H9 (cell line): Measurements from ENCODE around the gene ADAT2. TPM values are rescaled to one million over a fixed set of nuclear protein-coding genes. Genes with fewer than 3 reads are reported as not detected.

ENCODE experiments used
- DNase-seq: peaks from one replicate; pipeline ENCODE4 v3.0.0-alpha.2; 2017
- H2AFZ ChIP-seq: one replicate; pipeline ENCODE4 v1.6.1; 2013; ENCODE audit warnings: mild to moderate bottlenecking, low read length, control low read depth, moderate library complexity
- H2AK5ac ChIP-seq: 2 replicates; pipeline ENCODE4 v1.6.1; 2013; ENCODE audit warnings: low read length, control low read depth, mixed read lengths; ENCODE audit not compliant: insufficient read length
- H2BK120ac ChIP-seq: one replicate; pipeline ENCODE4 v1.6.1; 2013; ENCODE audit warnings: low read depth, mild to moderate bottlenecking, low read length, control low read depth, inconsistent platforms; ENCODE audit not compliant: poor library complexity, severe bottlenecking
- H2BK12ac ChIP-seq: 2 replicates; pipeline ENCODE4 v1.6.1; 2013; ENCODE audit warnings: low read length, control low read depth, mixed read lengths, low read depth; ENCODE audit not compliant: insufficient read length
- H2BK15ac ChIP-seq: 2 replicates; pipeline ENCODE4 v1.6.1; 2013; ENCODE audit warnings: low read depth, low read length, control low read depth
- H2BK20ac ChIP-seq: one replicate; pipeline ENCODE4 v1.6.1; 2013; ENCODE audit warnings: low read depth, mild to moderate bottlenecking, low read length, control low read depth, inconsistent platforms; ENCODE audit not compliant: poor library complexity, severe bottlenecking
- H2BK5ac ChIP-seq: 2 replicates; pipeline ENCODE4 v1.6.1; 2013; ENCODE audit warnings: low read length, control low read depth, mixed read lengths; ENCODE audit not compliant: insufficient read length
- H3K14ac ChIP-seq: 2 replicates; pipeline ENCODE4 v1.6.1; 2013; ENCODE audit warnings: low read length, control low read depth; ENCODE audit not compliant: insufficient read depth
- H3K18ac ChIP-seq: 2 replicates; pipeline ENCODE4 v1.6.1; 2013; ENCODE audit warnings: low read depth, mild to moderate bottlenecking, mixed read lengths, low read length, control low read depth; ENCODE audit not compliant: insufficient read length
- H3K23ac ChIP-seq: 2 replicates; pipeline ENCODE4 v1.6.1; 2013; ENCODE audit warnings: low read length, control low read depth, mixed read lengths, low read depth; ENCODE audit not compliant: insufficient read length
- H3K23me2 ChIP-seq: 2 replicates; pipeline ENCODE4 v1.6.1; 2013; ENCODE audit warnings: low read depth, mild to moderate bottlenecking, mixed read lengths, low read length, control low read depth; ENCODE audit not compliant: insufficient read length, poor library complexity, severe bottlenecking
- H3K27ac ChIP-seq: 2 replicates; pipeline ENCODE4 v1.5.1; 2013; ENCODE audit warnings: low read length, control low read depth, mixed read lengths, low read depth; ENCODE audit not compliant: insufficient read length
- H3K27me3 ChIP-seq: 2 replicates; pipeline ENCODE4 v1.6.1; 2013; ENCODE audit warnings: low read length, control low read depth, inconsistent platforms; ENCODE audit not compliant: insufficient read depth
- H3K4ac ChIP-seq: 2 replicates; pipeline ENCODE4 v1.6.1; 2013; ENCODE audit warnings: low read depth, mild to moderate bottlenecking, control low read depth, inconsistent platforms, low read length, moderate library complexity
- H3K4me1 ChIP-seq: 2 replicates; pipeline ENCODE4 v1.6.1; 2013; ENCODE audit warnings: low read length, control low read depth, inconsistent platforms; ENCODE audit not compliant: insufficient read depth
- H3K4me2 ChIP-seq: 2 replicates; pipeline ENCODE4 v1.6.1; 2013; ENCODE audit warnings: low read length, control low read depth, mixed read lengths; ENCODE audit not compliant: insufficient read length, insufficient read depth
- H3K56ac ChIP-seq: 2 replicates; pipeline ENCODE4 v1.6.1; 2013; ENCODE audit warnings: low read depth, mild to moderate bottlenecking, mixed read lengths, low read length, control low read depth; ENCODE audit not compliant: insufficient read length
- H3K79me1 ChIP-seq: 2 replicates; pipeline ENCODE4 v1.6.1; 2013; ENCODE audit warnings: low read depth, mild to moderate bottlenecking, moderate library complexity, low read length, control low read depth, inconsistent platforms; ENCODE audit not compliant: insufficient read depth, poor library complexity, severe bottlenecking
- H3K79me2 ChIP-seq: 2 replicates; pipeline ENCODE4 v1.6.1; 2013; ENCODE audit warnings: low read length, control low read depth, inconsistent platforms; ENCODE audit not compliant: insufficient read depth
- H3K9ac ChIP-seq: 2 replicates; pipeline ENCODE4 v1.6.1; 2013; ENCODE audit warnings: low read length, control low read depth, mixed read lengths; ENCODE audit not compliant: insufficient read length; ENCODE audit errors: extremely low read depth
- H3K9me3 ChIP-seq: one replicate; pipeline ENCODE4 v1.6.1; 2013; ENCODE audit warnings: low read depth, low read length, inconsistent platforms; ENCODE audit not compliant: control insufficient read depth
- H3T11ph ChIP-seq: one replicate; pipeline ENCODE4 v1.6.1; 2013; ENCODE audit warnings: mild to moderate bottlenecking, low read length, control low read depth, inconsistent platforms
- H4K20me1 ChIP-seq: one replicate; pipeline ENCODE4 v1.6.1; 2013; ENCODE audit not compliant: control insufficient read depth, insufficient read length, insufficient read depth
- H4K5ac ChIP-seq: 2 replicates; pipeline ENCODE4 v1.6.1; 2013; ENCODE audit warnings: low read depth, mild to moderate bottlenecking, mixed read lengths, low read length, control low read depth; ENCODE audit not compliant: insufficient read length
- H4K8ac ChIP-seq: replicated peaks from 2 replicates; pipeline ENCODE4 v1.6.1; 2013; ENCODE audit warnings: low read length, control low read depth, mixed read lengths, low read depth; ENCODE audit not compliant: insufficient read length
- H4K91ac ChIP-seq: 2 replicates; pipeline ENCODE4 v1.6.1; 2013; ENCODE audit warnings: low read depth, mild to moderate bottlenecking, moderate library complexity, mixed read lengths, low read length, control low read depth; ENCODE audit not compliant: insufficient read length
- H3K27ac Mint-ChIP-seq, 3 experiments: 2 replicates in 2 of 3; 3 replicates in 1 of 3; pipeline ENCODE4 v1.8.0; 2020 to 2021; ENCODE audit warnings: mixed read lengths in 3 of 3, mild to moderate bottlenecking in 1 of 3, moderate library complexity in 1 of 3
- H3K27me3 Mint-ChIP-seq: 2 replicates; pipeline ENCODE4 v1.8.0; 2021; ENCODE audit warnings: low read depth, mild to moderate bottlenecking, moderate library complexity, mixed read lengths
- H3K36me3 Mint-ChIP-seq, 3 experiments: 2 replicates in 2 of 3; 3 replicates in 1 of 3; pipeline ENCODE4 v1.8.0; 2020 to 2021; ENCODE audit warnings: low read depth in 3 of 3, mixed read lengths in 3 of 3; ENCODE audit not compliant: insufficient read depth in 1 of 3
- H3K4me1 Mint-ChIP-seq, 2 experiments: 2 replicates each; pipeline ENCODE4 v1.8.0; 2020; ENCODE audit warnings: mixed read lengths in 2 of 2
- H3K4me3 Mint-ChIP-seq, 2 experiments: 2 replicates in 1 of 2; 3 replicates in 1 of 2; pipeline ENCODE4 v1.8.0; 2020 to 2021; ENCODE audit warnings: mild to moderate bottlenecking in 2 of 2, mixed read lengths in 2 of 2, moderate library complexity in 1 of 2
- H3K9me3 Mint-ChIP-seq, 2 experiments: 2 replicates in 1 of 2; 3 replicates in 1 of 2; pipeline ENCODE4 v1.8.0; 2020; ENCODE audit warnings: mild to moderate bottlenecking in 2 of 2, mixed read lengths in 2 of 2, moderate library complexity in 1 of 2
- WGBS: extraction: QIAGEN DNeasy Blood & Tissue Kit; methylation state at CpG from one replicate; pipeline ENCODE4 v1.1.7; 2013; ENCODE audit warnings: missing lambda C conversion rate, low lambda C conversion rate, mixed read lengths; ENCODE audit not compliant: insufficient read length; ENCODE audit errors: extremely low coverage; 5-methylcytosine and 5-hydroxymethylcytosine counted together
- total RNA-seq: library from RNA; stranded (reverse); gene quantifications from 2 replicates; pipeline ENCODE4 v1.2.1, GENCODE V29; 2021
- TF ChIP-seq, protein P1 (sequence below): fragments of 200-600 bp; sonication (generic); conservative IDR thresholded peaks from 3 replicates; pipeline ENCODE4 v1.8.0; 2021; ENCODE audit warnings: antibody characterized with exemption, mild to moderate bottlenecking

Gene ADAT2
- total RNA-seq, 1 experiment from 2014 or later = 11.3 TPM

DNA sequence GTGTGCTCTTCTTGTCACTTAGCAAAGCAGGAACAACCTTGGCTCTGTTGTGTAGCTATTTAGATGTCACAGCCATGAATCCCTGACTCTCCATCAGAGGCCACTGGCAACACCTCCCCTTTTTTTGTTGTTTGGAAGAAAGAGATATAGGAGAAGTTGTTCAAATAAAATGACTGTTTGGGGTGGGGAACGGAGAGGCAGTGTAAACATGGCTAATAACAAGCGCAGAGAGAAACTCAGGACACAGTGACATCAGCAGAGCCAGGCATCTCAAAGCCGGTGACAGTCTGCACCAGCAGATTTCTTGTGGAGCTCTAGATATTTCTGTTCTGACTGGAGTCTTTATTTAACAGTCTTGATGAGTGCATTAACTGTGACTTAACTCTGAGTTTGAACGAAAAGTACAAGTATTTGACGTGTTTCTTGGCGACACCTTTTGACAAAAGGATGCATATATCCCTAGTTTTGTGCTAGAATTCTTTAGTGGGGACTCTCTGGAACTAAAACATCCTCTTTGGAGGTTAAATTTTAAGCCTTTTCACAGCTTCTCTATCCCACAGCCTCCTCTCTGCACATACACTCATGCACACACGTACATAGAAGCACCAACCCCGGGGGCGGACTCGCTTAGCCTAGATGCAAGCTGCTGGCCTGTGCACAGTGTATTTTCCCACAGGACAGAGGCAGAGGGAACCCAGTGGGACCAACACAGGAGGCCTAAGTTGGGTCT lies 53.8 kb downstream of the ADAT2 start:
- no peak overlapping the region for H3K4me2 ChIP-seq
- H2BK15ac ChIP-seq = no peak overlapping the region
- no peaks in the 10 kb centered on the region for H3K27me3 ChIP-seq
- no peak overlapping the region for H2BK5ac ChIP-seq
- peaks cover 17 to 28% of the 10 kb centered on the region in 2 experiments for H3K4me1 Mint-ChIP-seq
- H3T11ph ChIP-seq = no peak overlapping the region
- H3K27ac Mint-ChIP-seq = 0 out of 7 replicates have a peak overlapping the region, but pooled peaks of 1 of the 3 experiments have one; percentile 24
- H3K23me2 ChIP-seq = no peaks in the 10 kb centered on the region
- no peaks in the 10 kb centered on the region for H3K79me1 ChIP-seq
- no peak overlapping the region for H2BK20ac ChIP-seq
- TF ChIP-seq, protein P1, sequence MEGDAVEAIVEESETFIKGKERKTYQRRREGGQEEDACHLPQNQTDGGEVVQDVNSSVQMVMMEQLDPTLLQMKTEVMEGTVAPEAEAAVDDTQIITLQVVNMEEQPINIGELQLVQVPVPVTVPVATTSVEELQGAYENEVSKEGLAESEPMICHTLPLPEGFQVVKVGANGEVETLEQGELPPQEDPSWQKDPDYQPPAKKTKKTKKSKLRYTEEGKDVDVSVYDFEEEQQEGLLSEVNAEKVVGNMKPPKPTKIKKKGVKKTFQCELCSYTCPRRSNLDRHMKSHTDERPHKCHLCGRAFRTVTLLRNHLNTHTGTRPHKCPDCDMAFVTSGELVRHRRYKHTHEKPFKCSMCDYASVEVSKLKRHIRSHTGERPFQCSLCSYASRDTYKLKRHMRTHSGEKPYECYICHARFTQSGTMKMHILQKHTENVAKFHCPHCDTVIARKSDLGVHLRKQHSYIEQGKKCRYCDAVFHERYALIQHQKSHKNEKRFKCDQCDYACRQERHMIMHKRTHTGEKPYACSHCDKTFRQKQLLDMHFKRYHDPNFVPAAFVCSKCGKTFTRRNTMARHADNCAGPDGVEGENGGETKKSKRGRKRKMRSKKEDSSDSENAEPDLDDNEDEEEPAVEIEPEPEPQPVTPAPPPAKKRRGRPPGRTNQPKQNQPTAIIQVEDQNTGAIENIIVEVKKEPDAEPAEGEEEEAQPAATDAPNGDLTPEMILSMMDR = no peak
- no peak overlapping the region for H2BK12ac ChIP-seq
- H3K23ac ChIP-seq = no peak overlapping the region
- H3K4me3 Mint-ChIP-seq = no peak overlapping the region
- H4K5ac ChIP-seq = no peak overlapping the region
- no peaks in the 10 kb centered on the region for H3K79me2 ChIP-seq
- peaks cover 8% of the 10 kb centered on the region for H3K4me1 ChIP-seq
- no peaks in the 10 kb centered on the region for H3K27me3 Mint-ChIP-seq
- no peaks in the 10 kb centered on the region for H4K20me1 ChIP-seq
- H3K4ac ChIP-seq = no peak overlapping the region; the same call in 1 of the 2 replicates
- H3K9ac ChIP-seq = no peak overlapping the region
- H2BK120ac ChIP-seq = no peak overlapping the region
- H4K8ac ChIP-seq = no peak overlapping the region
- no peaks in the 10 kb centered on the region for H3K9me3 Mint-ChIP-seq
- no peak overlapping the region for H4K91ac ChIP-seq
- no peak overlapping the region for H3K56ac ChIP-seq
- H3K27ac ChIP-seq = no peak overlapping the region
- no peak overlapping the region for H2AK5ac ChIP-seq
- H3K36me3 Mint-ChIP-seq = no peaks in the 10 kb centered on the region
- no peaks in the 10 kb centered on the region for H3K9me3 ChIP-seq
- no CpG with 5 or more reads among the region's 10 CpGs for WGBS
- H3K14ac ChIP-seq = no peak overlapping the region
- H2AFZ ChIP-seq = no peak overlapping the region
- no peak overlapping the region for H3K18ac ChIP-seq
- DNase-seq = no peak
